H1 (cell line): Measurements from ENCODE around the gene OBP2B. TPM values are rescaled to one million over a fixed set of nuclear protein-coding genes. Genes with fewer than 3 reads are reported as not detected.

ENCODE experiments used
- CTCF ChIA-PET: fragments of 300-600 bp; sonication (Branson Sonifier 250); formaldehyde crosslinking; loops from one replicate; lab custom pipeline; 2021; ENCODE audit not compliant: partially characterized antibody; lab: Charles Lee
- POLR2A ChIA-PET: fragments of 300-600 bp; sonication (Branson Sonifier 250); formaldehyde crosslinking; loops from one replicate; lab custom pipeline; 2021; ENCODE audit warnings: inconsistent platforms; ENCODE audit not compliant: partially characterized antibody; lab: Charles Lee
- DNase-seq, 2 experiments: peaks; one replicate each; pipeline versions ENCODE4 v3.0.0 to v3.0.0-alpha.2; 2010 to 2022; ENCODE audit warnings: low spot score in 2 of 2, low read depth in 1 of 2, mixed read lengths in 1 of 2
- FAIRE-seq: peaks from 2 replicates; lab custom pipeline; 2011; peaks lifted over from hg19 to GRCh38; lab: Jason Lieb, UNC
- H2AFZ ChIP-seq: 2 replicates; pipeline ENCODE4 v1.8.1; 2012; ENCODE audit warnings: low read length, inconsistent platforms
- H2AK5ac ChIP-seq: 2 replicates; pipeline ENCODE4 v1.6.1; 2013; ENCODE audit warnings: low read depth, low read length
- H2BK120ac ChIP-seq: replicated peaks from 2 replicates; pipeline ENCODE3; 2013; ENCODE audit warnings: low read depth, low read length, inconsistent platforms
- H2BK12ac ChIP-seq: 2 replicates; pipeline ENCODE4 v1.6.1; 2013; ENCODE audit warnings: low read depth, low read length
- H2BK15ac ChIP-seq: 2 replicates; pipeline ENCODE4 v1.6.1; 2013; ENCODE audit warnings: low read length
- H2BK20ac ChIP-seq: 2 replicates; pipeline ENCODE4 v1.6.1; 2013; ENCODE audit warnings: low read length
- H2BK5ac ChIP-seq: 2 replicates; pipeline ENCODE4 v1.6.1; 2013; ENCODE audit warnings: low read depth, low read length
- H3K14ac ChIP-seq: 2 replicates; pipeline ENCODE4 v1.6.1; 2013; ENCODE audit warnings: inconsistent platforms; ENCODE audit not compliant: insufficient read length
- H3K18ac ChIP-seq: 2 replicates; pipeline ENCODE4 v1.6.1; 2013; ENCODE audit warnings: low read length; ENCODE audit errors: extremely low read depth
- H3K23ac ChIP-seq: 2 replicates; pipeline ENCODE4 v1.6.1; 2013; ENCODE audit warnings: inconsistent platforms; ENCODE audit not compliant: insufficient read length
- H3K23me2 ChIP-seq: 2 replicates; pipeline ENCODE4 v1.6.1; 2013; ENCODE audit warnings: low read depth, low read length
- H3K27ac ChIP-seq: 2 replicates; pipeline ENCODE4 v1.6.1; 2011; ENCODE audit warnings: low read depth, low read length, inconsistent platforms
- H3K27me3 ChIP-seq, 4 experiments: replicated peaks in 1 of 4; 1 replicate in 1 of 4; 2 replicates in 3 of 4; pipeline versions ENCODE4 v1.6.1 to v1.8.1; 2011 to 2013; ENCODE audit warnings: low read length in 3 of 4, mild to moderate bottlenecking in 3 of 4, inconsistent platforms in 2 of 4, mixed read lengths in 2 of 4, moderate library complexity in 1 of 4; ENCODE audit not compliant: control insufficient read depth in 3 of 4, insufficient read depth in 3 of 4; ENCODE audit errors: extremely low read depth in 1 of 4
- H3K36me3 ChIP-seq, 4 experiments: 2 replicates each; pipeline versions ENCODE4 v1.6.1 to v1.8.1; 2011 to 2013; ENCODE audit warnings: mild to moderate bottlenecking in 4 of 4, low read length in 3 of 4, moderate library complexity in 2 of 4, control low read depth in 1 of 4, inconsistent platforms in 1 of 4; ENCODE audit not compliant: insufficient read depth in 4 of 4, control insufficient read depth in 2 of 4
- H3K4ac ChIP-seq: replicated peaks from 2 replicates; pipeline ENCODE3; 2013; ENCODE audit warnings: low read length, low read depth, mixed read lengths, inconsistent platforms; ENCODE audit not compliant: insufficient read length
- H3K4me1 ChIP-seq, 4 experiments: replicated peaks in 1 of 4; 1 replicate in 1 of 4; 2 replicates in 3 of 4; pipeline versions ENCODE4 v1.6.1 to v1.8.1; 2011 to 2013; ENCODE audit warnings: low read length in 3 of 4, inconsistent platforms in 2 of 4, mixed read lengths in 1 of 4; ENCODE audit not compliant: insufficient read depth in 4 of 4, control insufficient read depth in 3 of 4
- H3K4me2 ChIP-seq, 2 experiments: 2 replicates each; pipeline versions ENCODE4 v1.6.1 to v1.8.1; 2011 to 2013; ENCODE audit warnings: low read depth in 2 of 2, low read length in 2 of 2, control low read depth in 1 of 2, inconsistent platforms in 1 of 2, mild to moderate bottlenecking in 1 of 2; ENCODE audit not compliant: insufficient read depth in 1 of 2
- H3K4me3 ChIP-seq, 4 experiments: fragments of 200-600, 300-600 bp in 1 of 4; sonication (generic), shearing (Covaris generic), sonication (Bioruptor Twin) in 1 of 4; 2 replicates each; pipeline versions ENCODE4 v1.5.1 to v1.8.1; 2011 to 2016; ENCODE audit warnings: low read length in 4 of 4, low read depth in 3 of 4, control low read depth in 2 of 4, inconsistent platforms in 2 of 4, mild to moderate bottlenecking in 2 of 4, mixed read lengths in 1 of 4, moderate library complexity in 1 of 4; ENCODE audit not compliant: insufficient read depth in 2 of 4; ENCODE audit errors: extremely low read depth in 1 of 4
- H3K56ac ChIP-seq: replicated peaks from 2 replicates; pipeline ENCODE3; 2013; ENCODE audit warnings: low read depth, mild to moderate bottlenecking, mixed read lengths, low read length, inconsistent platforms; ENCODE audit not compliant: insufficient read length
- H3K79me1 ChIP-seq: 2 replicates; pipeline ENCODE4 v1.6.1; 2013; ENCODE audit warnings: low read depth, low read length, control low read depth
- H3K79me2 ChIP-seq, 2 experiments: 2 replicates each; pipeline versions ENCODE4 v1.6.1 to v1.8.1; 2012 to 2013; ENCODE audit warnings: low read length in 2 of 2, mild to moderate bottlenecking in 2 of 2, inconsistent platforms in 1 of 2; ENCODE audit not compliant: insufficient read depth in 2 of 2, control insufficient read depth in 1 of 2
- H3K9ac ChIP-seq, 4 experiments: replicated peaks in 1 of 4; 1 replicate in 1 of 4; 2 replicates in 3 of 4; pipeline versions ENCODE4 v1.6.1 to v1.8.1; 2011 to 2013; ENCODE audit warnings: low read depth in 3 of 4, low read length in 3 of 4, control low read depth in 2 of 4, mild to moderate bottlenecking in 2 of 4, moderate library complexity in 2 of 4, inconsistent platforms in 1 of 4; ENCODE audit errors: extremely low read depth in 1 of 4
- H3K9me3 ChIP-seq, 2 experiments: 2 replicates each; pipeline versions ENCODE4 v1.6.1 to v1.8.1; 2012 to 2013; ENCODE audit warnings: mild to moderate bottlenecking in 2 of 2, moderate library complexity in 2 of 2, control low read depth in 1 of 2, inconsistent platforms in 1 of 2, low read depth in 1 of 2, low read length in 1 of 2, mixed read lengths in 1 of 2; ENCODE audit not compliant: insufficient read depth in 2 of 2
- H4K20me1 ChIP-seq, 2 experiments: replicated peaks in 1 of 2; 2 replicates each; pipeline versions ENCODE3 to v1.8.1; 2011 to 2013; ENCODE audit warnings: inconsistent platforms in 2 of 2, low read length in 2 of 2, mild to moderate bottlenecking in 1 of 2; ENCODE audit not compliant: insufficient read depth in 2 of 2, control insufficient read depth in 1 of 2
- H4K5ac ChIP-seq: 2 replicates; pipeline ENCODE4 v1.6.1; 2013; ENCODE audit warnings: low read length, low read depth, mixed read lengths, inconsistent platforms; ENCODE audit not compliant: insufficient read length
- H4K8ac ChIP-seq: 2 replicates; pipeline ENCODE4 v1.8.0; 2013; ENCODE audit warnings: mild to moderate bottlenecking, moderate library complexity, low read length, inconsistent platforms; ENCODE audit not compliant: insufficient read depth; ENCODE audit errors: extremely low read depth
- H4K91ac ChIP-seq: replicated peaks from 2 replicates; pipeline ENCODE3; 2013; ENCODE audit warnings: low read length, mixed read lengths, inconsistent platforms; ENCODE audit not compliant: insufficient read length
- GABPA ChIP-seq: IDR thresholded peaks from 2 replicates; pipeline ENCODE4 v1.6.1; 2011; ENCODE audit warnings: mild to moderate bottlenecking, low read length, moderate library complexity, borderline replicate concordance; ENCODE audit not compliant: insufficient read depth
- HDAC2 ChIP-seq, 2 experiments: fragments of 300-600 bp in 1 of 2; sonication (generic) in 1 of 2; IDR thresholded peaks; 2 replicates each; pipeline ENCODE4 v1.6.1; 2011 to 2012; ENCODE audit warnings: low read depth in 2 of 2, low read length in 2 of 2, mild to moderate bottlenecking in 2 of 2, moderate library complexity in 2 of 2, borderline replicate concordance in 1 of 2, inconsistent platforms in 1 of 2
- SIN3A ChIP-seq, 2 experiments: IDR thresholded peaks in 1 of 2; conservative IDR thresholded peaks in 1 of 2; 2 replicates each; pipeline ENCODE4 v1.6.1; 2011 to 2012; ENCODE audit warnings: low read length in 2 of 2, improper control_type of control experiment in 1 of 2, low read depth in 1 of 2, mild to moderate bottlenecking in 1 of 2
- SP2 ChIP-seq: IDR thresholded peaks from 2 replicates; pipeline ENCODE4 v1.6.1; 2012; ENCODE audit warnings: mild to moderate bottlenecking, low read length, inconsistent platforms
- TCF12 ChIP-seq: IDR thresholded peaks from 2 replicates; pipeline ENCODE4 v1.6.1; 2011; ENCODE audit warnings: low read depth, mild to moderate bottlenecking, low read length
- ZNF274 ChIP-seq: IDR thresholded peaks from 2 replicates; pipeline ENCODE4 v1.7.0; 2012; ENCODE audit warnings: low read length, borderline replicate concordance; ENCODE audit errors: extremely low read depth
- WGBS, 2 experiments: shearing (Covaris generic) in 1 of 2; methylation state at CpG; one replicate each; pipeline versions ENCODE4 v1.1.6 to v1.1.7; 2013 to 2015; ENCODE audit warnings: low lambda C conversion rate in 2 of 2, mixed read lengths in 2 of 2, inconsistent platforms in 1 of 2, low coverage in 1 of 2, missing lambda C conversion rate in 1 of 2; ENCODE audit not compliant: insufficient replicate concordance in 2 of 2, insufficient coverage in 1 of 2, insufficient read length in 1 of 2; ENCODE audit errors: extremely low coverage in 1 of 2, missing lambda C conversion rate in 1 of 2; 5-methylcytosine and 5-hydroxymethylcytosine counted together
- polyA plus RNA-seq, 7 experiments: library from polyadenylated mRNA; depleted of rRNA in 3 of 7; stranded (reverse) in 5 of 7; unstranded in 2 of 7; fragments of >200 nt in 5 of 7; fragments of 200-250 nt in 2 of 7; gene quantifications; 1 replicate in 5 of 7; 2 replicates in 1 of 7; 4 replicates in 1 of 7; pipeline versions ENCODE4 v1.2.1 to v1.2.3, GENCODE V29; 2011 to 2013; ENCODE audit warnings: missing spikeins in 2 of 7, mixed read lengths in 2 of 7
- total RNA-seq: library from RNA; stranded (reverse); fragmentation: NEBNext Ultra II Directional; extraction: Animal tissue kit (Norgen Biotek cat#: 25700); gene quantifications from 2 replicates; pipeline ENCODE4 v1.2.1, GENCODE V29; 2021
- TF ChIP-seq, protein P1 (sequence below): IDR thresholded peaks from 2 replicates; pipeline ENCODE4 v1.6.1; 2011; ENCODE audit warnings: low read length, improper control_type of control experiment
- TF ChIP-seq, protein P2 (sequence below): IDR thresholded peaks from 2 replicates; pipeline ENCODE4 v1.6.1; 2012; ENCODE audit warnings: low read length, inconsistent platforms
- TF ChIP-seq, protein P3 (sequence below): IDR thresholded peaks from 2 replicates; pipeline ENCODE4 v1.6.1; 2012; ENCODE audit warnings: inconsistent platforms

The OBP2B gene
- total and polyA plus RNA-seq, 2 of the 8 experiments (the other 6 are each of a cell fraction or from before 2014, with no cell fraction given), result not detected

DNA sequence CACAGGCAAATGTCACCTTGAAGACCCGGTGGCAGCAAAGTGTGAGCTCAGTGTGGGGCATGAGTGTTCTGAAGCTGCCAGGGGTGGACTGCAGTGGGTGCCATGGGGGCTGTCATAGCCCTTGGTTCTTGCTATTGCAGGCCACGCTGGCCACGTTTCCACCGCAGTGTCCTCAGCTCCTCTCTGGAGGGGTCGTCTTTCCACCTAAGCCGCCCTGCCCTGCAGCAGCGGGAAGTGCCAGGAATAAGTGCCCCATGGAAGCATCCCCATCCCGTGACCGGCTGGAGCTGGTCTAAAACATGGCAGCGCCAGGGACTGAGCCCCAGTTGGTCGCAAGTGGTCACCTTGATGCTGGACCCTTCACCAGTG is 6.9 kb downstream of the OBP2B start:
- H2BK15ac ChIP-seq, result no peak overlapping the region
- H3K27me3 ChIP-seq, result peaks cover 7 to 45% (median 27%) of the 10 kb centered on the region in 4 experiments
- H3K56ac ChIP-seq, result no peak overlapping the region
- POLR2A ChIA-PET, result interaction anchor here (1.3 kb wide), 1 partner anchor 148 kb away, joined by 3 read pairs; no protein-coding TSS in a partner anchor
- H2BK5ac ChIP-seq, result no peak overlapping the region
- H2AFZ ChIP-seq, result no peak overlapping the region
- H2BK120ac ChIP-seq, result no peak overlapping the region
- no peak overlapping the region for H2AK5ac ChIP-seq
- no peak overlapping the region for H3K4me2 ChIP-seq
- WGBS, 2 experiments, result 88% methylated on average over 11 of the region's 11 CpGs; no CpG with 5 or more reads in 1 of the 2 experiments
- H3K79me2 ChIP-seq, result no peaks in the 10 kb centered on the region
- 0 out of 7 replicates have a peak overlapping the region, but pooled peaks of 1 of the 4 experiments have one; percentile 32 for H3K9ac ChIP-seq
- H3K4me1 ChIP-seq, result no peaks in the 10 kb centered on the region; a peak in 1 of 7 replicates
- no peaks in the 10 kb centered on the region for H3K36me3 ChIP-seq
- DNase-seq (no peak), FAIRE-seq (no peak)
- no peak overlapping the region for H3K23ac ChIP-seq
- no peak overlapping the region for H3K4ac ChIP-seq
- no peak overlapping the region for H4K91ac ChIP-seq
- H3K14ac ChIP-seq, result no peak overlapping the region
- H2BK20ac ChIP-seq, result no peak overlapping the region
- H4K20me1 ChIP-seq, result no peaks in the 10 kb centered on the region
- H4K8ac ChIP-seq, result no peak overlapping the region
- no peak overlapping the region for H2BK12ac ChIP-seq
- H3K18ac ChIP-seq, result no peak overlapping the region
- H3K9me3 ChIP-seq, result no peaks in the 10 kb centered on the region
- no peak overlapping the region for H3K27ac ChIP-seq
- no peaks in the 10 kb centered on the region for H3K79me1 ChIP-seq
- no peak overlapping the region for H4K5ac ChIP-seq
- CTCF ChIA-PET, result interaction anchor here (0.8 to 1.9 kb wide), 5 partner anchors 14 to 25 kb away, joined by 3 to 8 read pairs (median 4); no protein-coding TSS in a partner anchor
- no peaks in the 10 kb centered on the region; the same call in 1 of the 2 replicates for H3K23me2 ChIP-seq
- no peak overlapping the region for H3K4me3 ChIP-seq
- TF ChIP-seq SP2, result no peak
- TF ChIP-seq, protein P1, sequence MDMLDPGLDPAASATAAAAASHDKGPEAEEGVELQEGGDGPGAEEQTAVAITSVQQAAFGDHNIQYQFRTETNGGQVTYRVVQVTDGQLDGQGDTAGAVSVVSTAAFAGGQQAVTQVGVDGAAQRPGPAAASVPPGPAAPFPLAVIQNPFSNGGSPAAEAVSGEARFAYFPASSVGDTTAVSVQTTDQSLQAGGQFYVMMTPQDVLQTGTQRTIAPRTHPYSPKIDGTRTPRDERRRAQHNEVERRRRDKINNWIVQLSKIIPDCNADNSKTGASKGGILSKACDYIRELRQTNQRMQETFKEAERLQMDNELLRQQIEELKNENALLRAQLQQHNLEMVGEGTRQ, result no peak
- TF ChIP-seq GABPA, result no peak
- no peak for TF ChIP-seq ZNF274
- no peak for TF ChIP-seq TCF12
- TF ChIP-seq SIN3A (conservative IDR thresholded peaks at IDR 0.05 in 1 of 2, IDR thresholded peaks at IDR 0.05 in 1 of 2; ENCODE audit: low read depth in 1 of 2, low read length in 2 of 2), result no peak
- TF ChIP-seq, protein P2, sequence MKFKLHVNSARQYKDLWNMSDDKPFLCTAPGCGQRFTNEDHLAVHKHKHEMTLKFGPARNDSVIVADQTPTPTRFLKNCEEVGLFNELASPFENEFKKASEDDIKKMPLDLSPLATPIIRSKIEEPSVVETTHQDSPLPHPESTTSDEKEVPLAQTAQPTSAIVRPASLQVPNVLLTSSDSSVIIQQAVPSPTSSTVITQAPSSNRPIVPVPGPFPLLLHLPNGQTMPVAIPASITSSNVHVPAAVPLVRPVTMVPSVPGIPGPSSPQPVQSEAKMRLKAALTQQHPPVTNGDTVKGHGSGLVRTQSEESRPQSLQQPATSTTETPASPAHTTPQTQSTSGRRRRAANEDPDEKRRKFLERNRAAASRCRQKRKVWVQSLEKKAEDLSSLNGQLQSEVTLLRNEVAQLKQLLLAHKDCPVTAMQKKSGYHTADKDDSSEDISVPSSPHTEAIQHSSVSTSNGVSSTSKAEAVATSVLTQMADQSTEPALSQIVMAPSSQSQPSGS, result no peak
- TF ChIP-seq HDAC2 (IDR thresholded peaks at IDR 0.05; ENCODE audit: borderline replicate concordance in 1 of 2, low read depth in 2 of 2, low read length in 2 of 2), result no peak
- TF ChIP-seq, protein P3, sequence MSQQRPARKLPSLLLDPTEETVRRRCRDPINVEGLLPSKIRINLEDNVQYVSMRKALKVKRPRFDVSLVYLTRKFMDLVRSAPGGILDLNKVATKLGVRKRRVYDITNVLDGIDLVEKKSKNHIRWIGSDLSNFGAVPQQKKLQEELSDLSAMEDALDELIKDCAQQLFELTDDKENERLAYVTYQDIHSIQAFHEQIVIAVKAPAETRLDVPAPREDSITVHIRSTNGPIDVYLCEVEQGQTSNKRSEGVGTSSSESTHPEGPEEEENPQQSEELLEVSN, result no peak
